ENCODE results near the gene BBS1.
"Not testable (repeated sequence)": the region's sequence is repeated elsewhere in the genome, so short reads cannot be mapped to it uniquely, and the experiment has no call there.

The BBS1 gene

GRCh38 chr11:66510271-66510989, at the start of gene BBS1:
Gene BBS1 (plus strand): TSS chr11:66510635. CDS start chr11:66510660, 25 bp downstream.
- peak; percentile 42 to 54 for DNase-seq

GRCh38 chr11:66462010-66462409, 48.4 kb upstream of the BBS1 start:
- DNase-seq: no peak

GRCh38 chr11:66462911-66463310, 47.5 kb upstream of the BBS1 start:
- no peak for DNase-seq

GRCh38 chr11:66464116-66464515, 46.3 kb upstream of the BBS1 start:
- not testable (repeated sequence) for DNase-seq

GRCh38 chr11:66464916-66465315, 45.5 kb upstream of the BBS1 start:
- DNase-seq: no peak

- DNase-seq: no peak
Measured at GRCh38 chr11:66465373-66466224, 44.8 kb upstream of the BBS1 start.

- peak; percentile 75 to 87 for DNase-seq
Measured at GRCh38 chr11:66466225-66467033, 44.0 kb upstream of the BBS1 start, which contains the start of gene PELI3. Gene PELI3 (plus strand): TSS chr11:66466905. CDS start chr11:66468129, 1,224 bp downstream.

GRCh38 chr11:66467034-66467659, 43.3 kb upstream of the BBS1 start:
- no peak for DNase-seq

- DNase-seq: no peak
Measured at GRCh38 chr11:66467756-66468155, 42.7 kb upstream of the BBS1 start.

GRCh38 chr11:66468691-66469090, 41.7 kb upstream of the BBS1 start:
- DNase-seq: no peak

- DNase-seq: no peak
Measured at GRCh38 chr11:66469441-66469840, 41.0 kb upstream of the BBS1 start.

- DNase-seq: no peak
Measured at GRCh38 chr11:66470015-66470414, 40.4 kb upstream of the BBS1 start.

- no peak for DNase-seq
Measured at GRCh38 chr11:66471142-66471541, 39.3 kb upstream of the BBS1 start.

GRCh38 chr11:66472054-66472453, 38.4 kb upstream of the BBS1 start:
- DNase-seq: no peak

GRCh38 chr11:66473167-66473566, 37.3 kb upstream of the BBS1 start:
- DNase-seq: no peak

GRCh38 chr11:66473608-66474515, 36.6 kb upstream of the BBS1 start:
- no peak for DNase-seq

GRCh38 chr11:66475349-66476172, 34.9 kb upstream of the BBS1 start:
- no peak for DNase-seq

- no peak for DNase-seq
Measured at GRCh38 chr11:66476173-66476840, 34.1 kb upstream of the BBS1 start.

GRCh38 chr11:66476841-66477251, 33.6 kb upstream of the BBS1 start:
- DNase-seq: no peak

Measured in NCI-H187 (cell line).